H9 (cell line): Measurements from ENCODE around the gene PLXNA4. TPM values are rescaled to one million over a fixed set of nuclear protein-coding genes. Genes with fewer than 3 reads are reported as not detected.

Experiments
- DNase-seq: peaks from one replicate; pipeline ENCODE4 v3.0.0-alpha.2; 2017
- H2AFZ ChIP-seq: one replicate; pipeline ENCODE4 v1.6.1; 2013; ENCODE audit warnings: mild to moderate bottlenecking, low read length, control low read depth, moderate library complexity
- H2AK5ac ChIP-seq: 2 replicates; pipeline ENCODE4 v1.6.1; 2013; ENCODE audit warnings: low read length, control low read depth, mixed read lengths; ENCODE audit not compliant: insufficient read length
- H2BK120ac ChIP-seq: one replicate; pipeline ENCODE4 v1.6.1; 2013; ENCODE audit warnings: low read depth, mild to moderate bottlenecking, low read length, control low read depth, inconsistent platforms; ENCODE audit not compliant: poor library complexity, severe bottlenecking
- H2BK12ac ChIP-seq: 2 replicates; pipeline ENCODE4 v1.6.1; 2013; ENCODE audit warnings: low read length, control low read depth, mixed read lengths, low read depth; ENCODE audit not compliant: insufficient read length
- H2BK15ac ChIP-seq: 2 replicates; pipeline ENCODE4 v1.6.1; 2013; ENCODE audit warnings: low read depth, low read length, control low read depth
- H2BK20ac ChIP-seq: one replicate; pipeline ENCODE4 v1.6.1; 2013; ENCODE audit warnings: low read depth, mild to moderate bottlenecking, low read length, control low read depth, inconsistent platforms; ENCODE audit not compliant: poor library complexity, severe bottlenecking
- H2BK5ac ChIP-seq: 2 replicates; pipeline ENCODE4 v1.6.1; 2013; ENCODE audit warnings: low read length, control low read depth, mixed read lengths; ENCODE audit not compliant: insufficient read length
- H3K14ac ChIP-seq: 2 replicates; pipeline ENCODE4 v1.6.1; 2013; ENCODE audit warnings: low read length, control low read depth; ENCODE audit not compliant: insufficient read depth
- H3K18ac ChIP-seq: 2 replicates; pipeline ENCODE4 v1.6.1; 2013; ENCODE audit warnings: low read depth, mild to moderate bottlenecking, mixed read lengths, low read length, control low read depth; ENCODE audit not compliant: insufficient read length
- H3K23ac ChIP-seq: 2 replicates; pipeline ENCODE4 v1.6.1; 2013; ENCODE audit warnings: low read length, control low read depth, mixed read lengths, low read depth; ENCODE audit not compliant: insufficient read length
- H3K23me2 ChIP-seq: 2 replicates; pipeline ENCODE4 v1.6.1; 2013; ENCODE audit warnings: low read depth, mild to moderate bottlenecking, mixed read lengths, low read length, control low read depth; ENCODE audit not compliant: insufficient read length, poor library complexity, severe bottlenecking
- H3K27ac ChIP-seq: 2 replicates; pipeline ENCODE4 v1.5.1; 2013; ENCODE audit warnings: low read length, control low read depth, mixed read lengths, low read depth; ENCODE audit not compliant: insufficient read length
- H3K27me3 ChIP-seq: 2 replicates; pipeline ENCODE4 v1.6.1; 2013; ENCODE audit warnings: low read length, control low read depth, inconsistent platforms; ENCODE audit not compliant: insufficient read depth
- H3K4ac ChIP-seq: 2 replicates; pipeline ENCODE4 v1.6.1; 2013; ENCODE audit warnings: low read depth, mild to moderate bottlenecking, control low read depth, inconsistent platforms, low read length, moderate library complexity
- H3K4me1 ChIP-seq: 2 replicates; pipeline ENCODE4 v1.6.1; 2013; ENCODE audit warnings: low read length, control low read depth, inconsistent platforms; ENCODE audit not compliant: insufficient read depth
- H3K4me2 ChIP-seq: 2 replicates; pipeline ENCODE4 v1.6.1; 2013; ENCODE audit warnings: low read length, control low read depth, mixed read lengths; ENCODE audit not compliant: insufficient read length, insufficient read depth
- H3K56ac ChIP-seq: 2 replicates; pipeline ENCODE4 v1.6.1; 2013; ENCODE audit warnings: low read depth, mild to moderate bottlenecking, mixed read lengths, low read length, control low read depth; ENCODE audit not compliant: insufficient read length
- H3K79me1 ChIP-seq: 2 replicates; pipeline ENCODE4 v1.6.1; 2013; ENCODE audit warnings: low read depth, mild to moderate bottlenecking, moderate library complexity, low read length, control low read depth, inconsistent platforms; ENCODE audit not compliant: insufficient read depth, poor library complexity, severe bottlenecking
- H3K79me2 ChIP-seq: 2 replicates; pipeline ENCODE4 v1.6.1; 2013; ENCODE audit warnings: low read length, control low read depth, inconsistent platforms; ENCODE audit not compliant: insufficient read depth
- H3K9ac ChIP-seq: 2 replicates; pipeline ENCODE4 v1.6.1; 2013; ENCODE audit warnings: low read length, control low read depth, mixed read lengths; ENCODE audit not compliant: insufficient read length; ENCODE audit errors: extremely low read depth
- H3K9me3 ChIP-seq: one replicate; pipeline ENCODE4 v1.6.1; 2013; ENCODE audit warnings: low read depth, low read length, inconsistent platforms; ENCODE audit not compliant: control insufficient read depth
- H3T11ph ChIP-seq: one replicate; pipeline ENCODE4 v1.6.1; 2013; ENCODE audit warnings: mild to moderate bottlenecking, low read length, control low read depth, inconsistent platforms
- H4K20me1 ChIP-seq: one replicate; pipeline ENCODE4 v1.6.1; 2013; ENCODE audit not compliant: control insufficient read depth, insufficient read length, insufficient read depth
- H4K5ac ChIP-seq: 2 replicates; pipeline ENCODE4 v1.6.1; 2013; ENCODE audit warnings: low read depth, mild to moderate bottlenecking, mixed read lengths, low read length, control low read depth; ENCODE audit not compliant: insufficient read length
- H4K8ac ChIP-seq: replicated peaks from 2 replicates; pipeline ENCODE4 v1.6.1; 2013; ENCODE audit warnings: low read length, control low read depth, mixed read lengths, low read depth; ENCODE audit not compliant: insufficient read length
- H4K91ac ChIP-seq: 2 replicates; pipeline ENCODE4 v1.6.1; 2013; ENCODE audit warnings: low read depth, mild to moderate bottlenecking, moderate library complexity, mixed read lengths, low read length, control low read depth; ENCODE audit not compliant: insufficient read length
- H3K27ac Mint-ChIP-seq, 3 experiments: 2 replicates in 2 of 3; 3 replicates in 1 of 3; pipeline ENCODE4 v1.8.0; 2020 to 2021; ENCODE audit warnings: mixed read lengths in 3 of 3, mild to moderate bottlenecking in 1 of 3, moderate library complexity in 1 of 3
- H3K27me3 Mint-ChIP-seq: 2 replicates; pipeline ENCODE4 v1.8.0; 2021; ENCODE audit warnings: low read depth, mild to moderate bottlenecking, moderate library complexity, mixed read lengths
- H3K36me3 Mint-ChIP-seq, 3 experiments: 2 replicates in 2 of 3; 3 replicates in 1 of 3; pipeline ENCODE4 v1.8.0; 2020 to 2021; ENCODE audit warnings: low read depth in 3 of 3, mixed read lengths in 3 of 3; ENCODE audit not compliant: insufficient read depth in 1 of 3
- H3K4me1 Mint-ChIP-seq, 2 experiments: 2 replicates each; pipeline ENCODE4 v1.8.0; 2020; ENCODE audit warnings: mixed read lengths in 2 of 2
- H3K4me3 Mint-ChIP-seq, 2 experiments: 2 replicates in 1 of 2; 3 replicates in 1 of 2; pipeline ENCODE4 v1.8.0; 2020 to 2021; ENCODE audit warnings: mild to moderate bottlenecking in 2 of 2, mixed read lengths in 2 of 2, moderate library complexity in 1 of 2
- H3K9me3 Mint-ChIP-seq, 2 experiments: 2 replicates in 1 of 2; 3 replicates in 1 of 2; pipeline ENCODE4 v1.8.0; 2020; ENCODE audit warnings: mild to moderate bottlenecking in 2 of 2, mixed read lengths in 2 of 2, moderate library complexity in 1 of 2
- WGBS: extraction: QIAGEN DNeasy Blood & Tissue Kit; methylation state at CpG from one replicate; pipeline ENCODE4 v1.1.7; 2013; ENCODE audit warnings: missing lambda C conversion rate, low lambda C conversion rate, mixed read lengths; ENCODE audit not compliant: insufficient read length; ENCODE audit errors: extremely low coverage; 5-methylcytosine and 5-hydroxymethylcytosine counted together
- total RNA-seq: library from RNA; stranded (reverse); gene quantifications from 2 replicates; pipeline ENCODE4 v1.2.1, GENCODE V29; 2021
- TF ChIP-seq, protein P1 (sequence below): fragments of 200-600 bp; sonication (generic); conservative IDR thresholded peaks from 3 replicates; pipeline ENCODE4 v1.8.0; 2021; ENCODE audit warnings: antibody characterized with exemption, mild to moderate bottlenecking

Gene PLXNA4
- total RNA-seq, 1 experiment from 2014 or later: 0.35 TPM

DNA sequence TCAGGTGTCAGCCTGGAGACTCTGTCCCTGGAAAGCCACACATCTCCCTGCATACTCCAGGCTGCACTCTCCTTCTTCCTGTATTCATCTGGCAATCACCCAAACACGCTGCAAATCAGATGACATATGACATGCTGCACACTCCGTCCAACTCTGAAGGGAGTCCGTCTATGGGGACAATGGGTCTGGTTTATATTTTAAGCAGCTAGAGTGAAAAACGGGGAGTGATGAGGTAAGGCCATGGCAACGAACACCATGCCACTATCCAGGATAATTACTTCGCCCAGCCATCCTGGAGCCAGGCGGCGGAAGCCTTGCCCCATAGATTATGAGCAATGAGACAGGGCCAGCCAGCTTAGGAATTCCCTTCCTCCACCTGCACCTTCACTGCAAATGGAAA, 140.1 kb downstream of the PLXNA4 start:
- Histone ChIP-seq H3K27ac (no peak overlapping the region), H3K56ac (no peak overlapping the region), H4K20me1 (peaks cover 2% of the 10 kb centered on the region), H3K9me3 (no peaks in the 10 kb centered on the region), H2BK15ac (no peak overlapping the region), H4K8ac (no peak overlapping the region), H2BK5ac (no peak overlapping the region), H2BK20ac (no peak overlapping the region), H3K4me1 (no peaks in the 10 kb centered on the region), H3K79me1 (no peaks in the 10 kb centered on the region), H2BK120ac (no peak overlapping the region), H3K4me2 (no peak overlapping the region), H3K27me3 (no peaks in the 10 kb centered on the region), H4K91ac (no peak overlapping the region), H2AFZ (no peak overlapping the region), H3K4ac (no peak overlapping the region), H3T11ph (no peak overlapping the region), H2AK5ac (no peak overlapping the region), H3K18ac (no peak overlapping the region), H3K23ac (no peak overlapping the region), H3K9ac (no peak overlapping the region), H3K23me2 (no peaks in the 10 kb centered on the region), H4K5ac (no peak overlapping the region), H3K14ac (no peak overlapping the region), H2BK12ac (no peak overlapping the region), H3K79me2 (no peaks in the 10 kb centered on the region)
- Mint-ChIP-seq H3K9me3 (no peaks in the 10 kb centered on the region), H3K36me3 (no peaks in the 10 kb centered on the region), H3K4me1 (no peaks in the 10 kb centered on the region), H3K27ac (no peak overlapping the region; a peak in 1 of 7 replicates), H3K27me3 (peaks cover 18% of the 10 kb centered on the region), H3K4me3 (no peak overlapping the region)
- TF ChIP-seq, protein P1, sequence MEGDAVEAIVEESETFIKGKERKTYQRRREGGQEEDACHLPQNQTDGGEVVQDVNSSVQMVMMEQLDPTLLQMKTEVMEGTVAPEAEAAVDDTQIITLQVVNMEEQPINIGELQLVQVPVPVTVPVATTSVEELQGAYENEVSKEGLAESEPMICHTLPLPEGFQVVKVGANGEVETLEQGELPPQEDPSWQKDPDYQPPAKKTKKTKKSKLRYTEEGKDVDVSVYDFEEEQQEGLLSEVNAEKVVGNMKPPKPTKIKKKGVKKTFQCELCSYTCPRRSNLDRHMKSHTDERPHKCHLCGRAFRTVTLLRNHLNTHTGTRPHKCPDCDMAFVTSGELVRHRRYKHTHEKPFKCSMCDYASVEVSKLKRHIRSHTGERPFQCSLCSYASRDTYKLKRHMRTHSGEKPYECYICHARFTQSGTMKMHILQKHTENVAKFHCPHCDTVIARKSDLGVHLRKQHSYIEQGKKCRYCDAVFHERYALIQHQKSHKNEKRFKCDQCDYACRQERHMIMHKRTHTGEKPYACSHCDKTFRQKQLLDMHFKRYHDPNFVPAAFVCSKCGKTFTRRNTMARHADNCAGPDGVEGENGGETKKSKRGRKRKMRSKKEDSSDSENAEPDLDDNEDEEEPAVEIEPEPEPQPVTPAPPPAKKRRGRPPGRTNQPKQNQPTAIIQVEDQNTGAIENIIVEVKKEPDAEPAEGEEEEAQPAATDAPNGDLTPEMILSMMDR: no peak
- no CpG with 5 or more reads among the region's 8 CpGs for WGBS
- no peak for DNase-seq
